Measurements from ENCODE around the gene GALNT10. TPM values are rescaled to one million over a fixed set of nuclear protein-coding genes. Genes with fewer than 3 reads are reported as not detected.

The GALNT10 gene
- total RNA-seq, 1 experiment from 2014 or later, result 27.8 TPM

GRCh38 chr5:154273963-154274827, 83.7 kb downstream of the GALNT10 start:
- no peaks in the 10 kb centered on the region for H3K36me3 ChIP-seq (ENCODE audit: control insufficient read depth in 1 of 2, insufficient read depth in 2 of 2, low read length in 2 of 2)
- no peak overlapping the region for H3K4me3 ChIP-seq (replicated peaks in 1 of 2; ENCODE audit: low read depth in 1 of 2, low read length in 2 of 2)
- H4K20me1 ChIP-seq (ENCODE audit: insufficient read depth), result no peaks in the 10 kb centered on the region
- ChIA-PET CTCF (no interaction called here), POLR2A (no interaction called here), RAD21 (ENCODE audit: low non-redundant PET in 1 of 2, low total read pairs in 2 of 2, uncharacterized antibody in 2 of 2, unreplicated experiment in 2 of 2) (no interaction called here)
- H3K79me2 ChIP-seq (ENCODE audit: insufficient read depth, low read length), result no peaks in the 10 kb centered on the region
- no peak overlapping the region for H3K9ac ChIP-seq (ENCODE audit: low read length)
- DNase-seq (ENCODE audit: low read depth, low spot score), result no peak
- intact Hi-C loops (cut with micrococcal nuclease), result no loop called here
- no TSS peak for BruUV-seq (replicated peaks)
- no peak for ATAC-seq
- no peak overlapping the region for H3K27ac ChIP-seq (ENCODE audit: low read depth, low read length)
- H3K4me1 ChIP-seq (ENCODE audit: control insufficient read depth in 1 of 2, insufficient read depth in 2 of 2, low read length in 2 of 2), result peaks cover 0 to 9% of the 10 kb centered on the region in 2 experiments; a peak in 1 of 4 replicates
- H2AFZ ChIP-seq (ENCODE audit: low read depth, low read length, poor library complexity, severe bottlenecking), result no peak overlapping the region
- no peak for TF ChIP-seq ZFX (IDR thresholded peaks at IDR 0.05)
- no peak for TF ChIP-seq SRF (IDR thresholded peaks at IDR 0.05; ENCODE audit: low read depth)
- no peak for TF ChIP-seq REST (IDR thresholded peaks at IDR 0.05; ENCODE audit: low read depth)
- TF ChIP-seq JUND (IDR thresholded peaks at IDR 0.05), result no peak
- TF ChIP-seq FOSL1 (IDR thresholded peaks at IDR 0.05; ENCODE audit: low read depth), result no peak
- TF ChIP-seq POLR2A (IDR thresholded peaks at IDR 0.05; ENCODE audit: borderline replicate concordance, extremely low read depth, insufficient read depth, insufficient read length), result no peak
- no peak for TF ChIP-seq POLR2AphosphoS5 (IDR thresholded peaks at IDR 0.05; ENCODE audit: low read depth, low read length)
- no peak for TF ChIP-seq ATF3 (IDR thresholded peaks at IDR 0.05)
- TF ChIP-seq EZH2phosphoT487 (IDR thresholded peaks at IDR 0.05; ENCODE audit: borderline replicate concordance), result no peak
- TF ChIP-seq SP1 (IDR thresholded peaks at IDR 0.05; ENCODE audit: low read depth), result no peak
- TF ChIP-seq CEBPB (IDR thresholded peaks at IDR 0.05; ENCODE audit: low read depth), result no peak
- TF ChIP-seq ZBTB33 (IDR thresholded peaks at IDR 0.05; ENCODE audit: extremely low read depth, insufficient replicate concordance, low read length), result no peak
- TF ChIP-seq MAX (IDR thresholded peaks at IDR 0.05), result no peak
- no peak for TF ChIP-seq EZH2 (IDR thresholded peaks at IDR 0.05)
- no peak for TF ChIP-seq ZNF274 (IDR thresholded peaks at IDR 0.05; ENCODE audit: low read depth, low read length)
- TF ChIP-seq RAD21 (IDR thresholded peaks at IDR 0.05; ENCODE audit: low read depth), result no peak
- TF ChIP-seq SIN3A (IDR thresholded peaks at IDR 0.05; ENCODE audit: low read depth), result no peak
- H3K9me3 ChIP-seq (ENCODE audit: control insufficient read depth in 1 of 2, insufficient read depth in 1 of 2, low read depth in 1 of 2, low read length in 2 of 2), result no peaks in the 10 kb centered on the region
- H3K9me2 ChIP-seq (ENCODE audit: insufficient read depth), result no peaks in the 10 kb centered on the region
- H3K27me3 ChIP-seq (ENCODE audit: insufficient read depth, low read length), result no peaks in the 10 kb centered on the region
- H3K4me2 ChIP-seq (ENCODE audit: low read length), result no peak overlapping the region

Data from HCT116 (cell line).